OCI-LY7 (cell line): ENCODE results near the gene DBNDD2. TPM values are rescaled to one million over a fixed set of nuclear protein-coding genes. Genes with fewer than 3 reads are reported as not detected.

ENCODE experiments used
- BruUV-seq: library from RNA; stranded (reverse); fragments of 400-500 nt; replicated peaks from 2 replicates; lab custom pipeline; 2021; lab: Mats Ljungman, UMichigan
- CTCF ChIA-PET: fragments of 300-600 bp; sonication (Branson Sonifier 250); formaldehyde crosslinking; loops from one replicate; lab custom pipeline; 2022; ENCODE audit warnings: antibody characterized with exemption; ENCODE audit not compliant: unreplicated experiment; lab: Charles Lee
- POLR2A ChIA-PET: fragments of 300-600 bp; sonication (Branson Sonifier 250); formaldehyde crosslinking; loops from one replicate; lab custom pipeline; 2022; ENCODE audit warnings: antibody characterized with exemption; lab: Charles Lee
- DNase-seq: peaks from one replicate; pipeline ENCODE4 v3.0.0-alpha.2; 2015; ENCODE audit warnings: low spot score
- H2AFZ ChIP-seq: fragments of 200-600 bp; sonication (generic), shearing (Covaris generic); 2 replicates; pipeline ENCODE4 v1.6.1; 2014; ENCODE audit warnings: mild to moderate bottlenecking, antibody characterized with exemption, low read length, moderate library complexity
- H3K27ac ChIP-seq: fragments of 200-600 bp; sonication (generic); 2 replicates; pipeline ENCODE4 v1.5.1; 2014; ENCODE audit warnings: mixed run types, low read depth, mild to moderate bottlenecking, moderate library complexity, low read length, inconsistent platforms; ENCODE audit not compliant: poor library complexity, severe bottlenecking
- H3K36me3 ChIP-seq: fragments of 200-600 bp; sonication (generic); 2 replicates; pipeline ENCODE4 v1.6.1; 2014; ENCODE audit warnings: mild to moderate bottlenecking, antibody characterized with exemption, low read length, moderate library complexity, mixed read lengths; ENCODE audit not compliant: insufficient read depth
- H3K4me1 ChIP-seq: fragments of 200-600 bp; sonication (generic); 2 replicates; pipeline ENCODE4 v1.5.1; 2014; ENCODE audit warnings: mild to moderate bottlenecking, low read length; ENCODE audit not compliant: insufficient read depth, poor library complexity, severe bottlenecking
- H3K4me2 ChIP-seq: fragments of 200-600 bp; sonication (generic); 2 replicates; pipeline ENCODE4 v1.6.1; 2014; ENCODE audit warnings: mild to moderate bottlenecking, low read length
- H3K4me3 ChIP-seq: fragments of 200-600 bp; sonication (generic); 2 replicates; pipeline ENCODE4 v1.5.1; 2014; ENCODE audit warnings: mild to moderate bottlenecking, low read depth, low read length; ENCODE audit not compliant: poor library complexity, severe bottlenecking
- H3K79me2 ChIP-seq: fragments of 200-600 bp; sonication (generic); 2 replicates; pipeline ENCODE4 v1.6.1; 2016; ENCODE audit warnings: low read depth, mild to moderate bottlenecking, low read length, moderate library complexity, mixed read lengths; ENCODE audit not compliant: insufficient read depth
- H3K9me2 ChIP-seq: fragments of 200-600 bp; sonication (generic); 2 replicates; pipeline ENCODE4 v1.6.1; 2016; ENCODE audit warnings: mild to moderate bottlenecking, low read length, mixed read lengths; ENCODE audit not compliant: insufficient read depth
- H3K9me3 ChIP-seq: fragments of 200-600 bp; sonication (generic); 2 replicates; pipeline ENCODE4 v1.6.1; 2014; ENCODE audit warnings: mild to moderate bottlenecking, mixed run types, low read length, mixed read lengths
- H4K20me1 ChIP-seq: fragments of 200-600 bp; sonication (generic); 2 replicates; pipeline ENCODE4 v1.6.1; 2014; ENCODE audit warnings: mild to moderate bottlenecking, antibody characterized with exemption, low read length, moderate library complexity, mixed read lengths; ENCODE audit not compliant: insufficient read depth
- CTCF ChIP-seq: fragments of 200-600 bp; sonication (generic); conservative IDR thresholded peaks from 2 replicates; pipeline ENCODE4 v1.5.1; 2014; ENCODE audit warnings: mild to moderate bottlenecking, antibody characterized with exemption, low read length, moderate library complexity, mixed read lengths
- EZH2phosphoT487 ChIP-seq: fragments of 200-600 bp; sonication (generic); IDR thresholded peaks from 2 replicates; pipeline ENCODE4 v1.6.1; 2018; ENCODE audit warnings: low read depth, borderline replicate concordance, mild to moderate bottlenecking, mixed run types, antibody characterized with exemption, low read length, moderate library complexity, mixed read lengths
- intact Hi-C: fragments of 100-400 bp; cut with micrococcal nuclease; formaldehyde crosslinking; loops from one replicate; pipeline ENCODE4 v1.10.0; 2022; ENCODE audit not compliant: unreplicated experiment
- total RNA-seq, 2 experiments: library from RNA; depleted of rRNA in 1 of 2; stranded (reverse); fragments of >200 nt in 1 of 2; shearing (Covaris generic) in 1 of 2; gene quantifications; 2 replicates each; pipeline ENCODE4 v1.2.3, GENCODE V29; 2014 to 2022

DBNDD2 gene
- total RNA-seq, 2 experiments from 2014 or later: 0.57 TPM; not detected in 1

GRCh38 chr20:45404438-45404837 is 3.7 kb upstream of the DBNDD2 start:
- POLR2A ChIA-PET: interaction anchor here (0.7 to 1.9 kb wide), 3 partner anchors 9 to 37 kb away, joined by 3 to 5 read pairs (median 3); no protein-coding TSS in a partner anchor

GRCh38 chr20:45405571-45406259 is 2.4 kb upstream of the DBNDD2 start:
- Histone ChIP-seq H3K4me1 (no peaks in the 10 kb centered on the region), H4K20me1 (no peaks in the 10 kb centered on the region), H3K4me2 (peak overlapping the region; percentile 69), H3K9me2 (no peaks in the 10 kb centered on the region), H3K79me2 (no peaks in the 10 kb centered on the region), H3K27ac (no peak overlapping the region), H2AFZ (peak overlapping the region; percentile 62; the same call in 1 of the 2 replicates), H3K9me3 (peaks cover 13% of the 10 kb centered on the region), H3K36me3 (no peaks in the 10 kb centered on the region), H3K4me3 (peak overlapping the region; percentile 63)
- no peak for DNase-seq
- POLR2A ChIA-PET: no interaction called here
- no peak for TF ChIP-seq CTCF
- TF ChIP-seq EZH2phosphoT487: no peak
- CTCF ChIA-PET: no interaction called here
- intact Hi-C loops: no loop called here
- BruUV-seq: no TSS peak

More at GRCh38 chr20:45404438-45404837, 3.7 kb upstream of the DBNDD2 start:
- no peaks in the 10 kb centered on the region for H4K20me1 ChIP-seq
- CTCF ChIA-PET: no interaction called here
- no peak for DNase-seq
- BruUV-seq: no TSS peak
- no peak overlapping the region for H2AFZ ChIP-seq
- peaks cover 24% of the 10 kb centered on the region for H3K9me3 ChIP-seq
- no peaks in the 10 kb centered on the region for H3K79me2 ChIP-seq
- H3K27ac ChIP-seq: no peak overlapping the region
- no peak overlapping the region for H3K4me2 ChIP-seq
- TF ChIP-seq CTCF: no peak
- TF ChIP-seq EZH2phosphoT487: no peak
- no peaks in the 10 kb centered on the region for H3K9me2 ChIP-seq
- H3K36me3 ChIP-seq: no peaks in the 10 kb centered on the region; the same call in 1 of the 2 replicates
- H3K4me1 ChIP-seq: no peaks in the 10 kb centered on the region
- intact Hi-C loops: no loop called here
- H3K4me3 ChIP-seq: no peak overlapping the region
